ENCODE data around the gene C16orf95. TPM values are rescaled to one million over a fixed set of nuclear protein-coding genes. Genes with fewer than 3 reads are reported as not detected.

C16orf95 gene
- total and polyA plus RNA-seq, 5 experiments from 2014 or later, result 1.5 to 4.9 (median 2.6) TPM

DNA sequence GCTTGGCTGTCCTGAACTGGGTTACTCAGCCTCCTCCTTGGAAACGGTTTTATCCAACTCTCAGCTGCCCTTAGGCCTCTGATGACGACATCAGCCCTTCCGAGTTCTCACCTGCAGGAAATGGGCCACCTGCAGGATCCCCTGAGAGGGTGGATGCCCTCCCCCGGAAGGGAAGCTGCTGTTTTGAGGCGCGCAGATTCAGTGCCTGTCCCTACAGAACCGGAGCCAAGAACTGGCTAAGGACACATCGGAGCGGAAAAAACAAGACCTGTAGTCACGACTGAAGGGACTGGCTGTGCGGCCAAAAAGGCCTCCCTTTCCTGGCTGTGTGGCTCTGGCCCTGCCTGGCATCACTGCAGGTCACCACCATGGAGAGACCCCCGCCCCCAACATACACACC is 11.7 kb upstream of the C16orf95 start:
- no peak for ATAC-seq

DNA sequence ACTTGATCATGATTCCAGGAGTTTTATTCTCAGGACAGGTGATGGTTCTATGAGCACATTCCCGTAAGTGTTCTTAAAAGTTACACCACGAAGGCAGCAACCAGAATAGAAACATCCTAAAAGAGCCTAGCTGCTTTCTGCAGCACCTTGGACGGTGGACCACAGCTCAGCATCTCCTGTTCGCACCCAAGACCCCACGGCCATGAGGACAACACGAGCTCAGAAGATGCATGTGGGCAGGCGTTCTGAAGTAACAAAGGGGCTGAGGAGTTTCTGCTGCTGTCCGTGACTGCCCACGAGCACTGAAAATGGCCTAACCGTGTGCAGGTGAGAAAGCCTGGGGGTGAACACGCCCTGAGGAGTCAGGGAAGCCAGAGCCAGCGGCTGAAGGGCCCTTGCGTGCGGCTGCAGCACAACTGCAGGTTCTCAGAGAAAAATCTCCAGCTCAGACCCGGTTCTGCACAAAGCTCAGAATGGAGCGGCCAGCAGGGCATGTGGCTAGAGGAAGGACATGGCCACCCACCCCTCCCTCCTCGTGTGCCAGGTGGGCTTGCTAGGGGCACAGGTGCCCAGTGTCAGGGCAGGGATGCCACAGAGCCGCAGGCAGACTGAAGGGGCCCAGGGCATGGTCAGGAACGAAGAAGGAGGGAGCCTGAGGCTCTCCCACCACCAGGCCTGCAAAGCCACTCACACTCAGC is 10.8 kb upstream of the C16orf95 start:
- no peaks in the 10 kb centered on the region for H3K27me3 Mint-ChIP-seq
- POLR2A ChIA-PET, result no interaction called here
- H3K4me1 Mint-ChIP-seq, result peaks cover 6 to 12% (median 9%) of the 10 kb centered on the region in 4 donors
- no peaks in the 10 kb centered on the region for H3K9me3 Mint-ChIP-seq
- no peak overlapping the region for H3K4me3 Mint-ChIP-seq
- DNase-seq (peak in 1 of 10 donors; percentile 30), ATAC-seq (no peak)
- H3K27ac Mint-ChIP-seq, result peak overlapping the region in 4 of 10 donors; percentile 28 to 53 (median 44)
- peaks cover 0 to 33% (median 0%) of the 10 kb centered on the region in 3 donors for H3K36me3 Mint-ChIP-seq

More for the DNA sequence above, 11.7 kb upstream of the C16orf95 start:
- POLR2A ChIA-PET, result no interaction called here
- H3K4me3 Mint-ChIP-seq, result no peak overlapping the region
- peak overlapping the region in 2 of 10 donors; percentile 65 to 75 for H3K27ac Mint-ChIP-seq
- peaks cover 0 to 36% (median 0%) of the 10 kb centered on the region in 3 donors for H3K36me3 Mint-ChIP-seq
- peaks cover 6 to 14% (median 9%) of the 10 kb centered on the region in 4 donors for H3K4me1 Mint-ChIP-seq
- H3K27me3 Mint-ChIP-seq, result no peaks in the 10 kb centered on the region
- H3K9me3 Mint-ChIP-seq, result no peaks in the 10 kb centered on the region
- peak in 1 of 10 donors; percentile 13 for DNase-seq

DNA sequence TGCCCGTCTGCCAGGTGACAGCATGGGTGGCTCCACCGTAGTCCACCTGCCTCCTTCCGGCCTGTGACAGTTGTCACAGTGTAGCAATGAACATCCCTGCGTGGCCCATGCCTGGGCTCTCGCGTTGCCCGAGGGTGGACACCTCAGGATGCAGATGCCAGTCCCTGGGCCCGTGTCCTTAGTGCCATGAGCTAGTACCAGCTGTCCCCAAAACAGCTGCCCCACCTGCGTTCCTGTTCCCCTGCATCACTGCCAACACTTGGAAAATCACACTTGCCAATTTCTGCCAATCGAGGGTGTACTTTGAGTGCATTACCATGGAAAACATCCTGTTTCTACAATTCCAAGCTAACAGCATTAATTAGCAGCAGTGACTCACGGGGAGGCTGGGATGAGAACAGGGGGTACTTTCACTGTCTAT is 9.0 kb upstream of the C16orf95 start:
- Mint-ChIP-seq H3K27me3 (no peaks in the 10 kb centered on the region), H3K4me1 (peaks cover 6 to 10% (median 9%) of the 10 kb centered on the region in 4 donors), H3K36me3 (peaks cover 0 to 19% (median 0%) of the 10 kb centered on the region in 3 donors), H3K4me3 (no peak overlapping the region), H3K27ac (peak overlapping the region in 2 of 10 donors; percentile 21 to 71), H3K9me3 (no peaks in the 10 kb centered on the region)
- DNase-seq, result peak in 1 of 10 donors; percentile 45
- POLR2A ChIA-PET, result no interaction called here
- no peak for ATAC-seq

DNA sequence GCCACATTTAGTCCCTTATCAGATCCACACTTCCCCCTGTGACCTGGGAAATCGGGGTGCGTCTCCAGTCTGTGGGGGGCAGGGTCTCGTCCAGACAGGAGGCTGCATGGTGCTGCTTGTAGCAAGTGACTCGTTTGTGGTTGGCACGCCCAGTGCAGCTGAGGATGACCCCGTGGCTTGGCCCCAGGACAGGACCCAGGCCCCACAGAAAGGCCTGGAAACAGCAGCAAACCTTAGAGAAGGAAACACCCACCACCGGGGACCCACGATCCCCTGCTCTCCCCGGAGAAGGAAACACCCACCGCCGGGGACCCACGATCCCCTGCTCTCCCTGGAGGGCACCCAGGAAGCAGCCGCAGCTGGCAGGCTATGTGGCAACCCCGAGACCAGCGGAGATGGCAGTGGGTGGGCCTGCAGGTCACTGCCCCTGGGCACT is 8.2 kb upstream of the C16orf95 start:
- no peak overlapping the region for H3K4me3 Mint-ChIP-seq
- DNase-seq (peak in 1 of 10 donors; percentile 19), ATAC-seq (no peak)
- H3K4me1 Mint-ChIP-seq, result peaks cover 6 to 10% (median 9%) of the 10 kb centered on the region in 4 donors
- H3K27me3 Mint-ChIP-seq, result no peaks in the 10 kb centered on the region
- peaks cover 0 to 12% (median 0%) of the 10 kb centered on the region in 3 donors for H3K36me3 Mint-ChIP-seq
- no peaks in the 10 kb centered on the region for H3K9me3 Mint-ChIP-seq
- POLR2A ChIA-PET, result interaction anchor here (2.0 kb wide), 1 partner anchor 58 kb away, joined by 9 read pairs; the partner anchor contains the start of gene FBXO31
- peak overlapping the region in 4 of 10 donors; percentile 13 to 57 (median 36) for H3K27ac Mint-ChIP-seq

DNA sequence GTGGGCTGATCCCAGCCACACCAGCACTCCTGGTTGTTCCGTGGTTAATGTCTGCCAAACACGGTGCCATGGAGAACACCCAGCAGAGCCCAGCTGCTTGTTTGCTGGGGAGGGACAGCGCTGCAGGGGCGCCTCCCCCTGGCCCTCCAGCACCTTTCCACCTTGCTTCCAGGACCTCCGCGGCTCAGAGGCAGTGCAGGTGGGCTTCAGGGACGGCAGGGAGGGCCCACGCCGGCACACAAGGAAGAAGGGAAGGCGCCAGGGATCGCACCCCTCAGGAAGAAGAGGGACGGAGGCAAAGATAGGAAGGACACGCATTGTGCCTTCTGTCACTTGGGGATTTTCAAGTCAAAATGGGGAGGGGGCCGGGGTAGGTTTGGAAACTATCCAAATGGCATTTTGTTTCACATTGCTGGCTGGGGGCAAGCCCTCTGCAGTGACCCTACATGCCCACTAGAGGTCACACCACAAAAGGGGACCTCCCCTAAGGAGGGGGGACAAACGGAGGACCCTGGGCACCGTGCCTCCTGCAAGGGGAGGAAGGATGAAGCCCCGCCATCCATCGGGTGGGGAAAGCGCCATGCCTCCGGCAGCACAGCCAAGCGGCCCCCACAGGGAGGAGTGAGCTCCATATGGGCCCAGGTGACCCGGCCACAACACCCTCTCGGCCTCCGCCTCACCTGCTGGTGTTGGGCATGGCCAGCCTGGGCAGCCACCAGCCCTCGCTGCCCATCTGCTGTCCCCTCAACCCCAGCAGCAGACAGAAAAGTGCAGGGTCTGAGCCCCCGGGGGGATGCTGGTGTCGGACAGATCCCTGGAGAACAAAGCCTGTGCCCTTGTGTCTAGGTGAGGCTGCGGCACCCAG is 7.5 kb upstream of the C16orf95 start:
- Mint-ChIP-seq H3K27me3 (no peaks in the 10 kb centered on the region), H3K9me3 (no peaks in the 10 kb centered on the region), H3K36me3 (peaks cover 0 to 6% (median 0%) of the 10 kb centered on the region in 3 donors), H3K4me1 (peaks cover 6 to 10% (median 9%) of the 10 kb centered on the region in 4 donors), H3K4me3 (no peak overlapping the region), H3K27ac (peak overlapping the region in 1 of 10 donors; percentile 29)
- ATAC-seq (peak; percentile 83 to 87), DNase-seq (peak in 9 of 10 donors; percentile 14 to 78 (median 44))
- POLR2A ChIA-PET, result interaction anchor here (1.6 to 2.0 kb wide), 2 partner anchors 11 to 59 kb away, joined by 3 to 9 read pairs; partner anchors contain the start of gene FBXO31

DNA sequence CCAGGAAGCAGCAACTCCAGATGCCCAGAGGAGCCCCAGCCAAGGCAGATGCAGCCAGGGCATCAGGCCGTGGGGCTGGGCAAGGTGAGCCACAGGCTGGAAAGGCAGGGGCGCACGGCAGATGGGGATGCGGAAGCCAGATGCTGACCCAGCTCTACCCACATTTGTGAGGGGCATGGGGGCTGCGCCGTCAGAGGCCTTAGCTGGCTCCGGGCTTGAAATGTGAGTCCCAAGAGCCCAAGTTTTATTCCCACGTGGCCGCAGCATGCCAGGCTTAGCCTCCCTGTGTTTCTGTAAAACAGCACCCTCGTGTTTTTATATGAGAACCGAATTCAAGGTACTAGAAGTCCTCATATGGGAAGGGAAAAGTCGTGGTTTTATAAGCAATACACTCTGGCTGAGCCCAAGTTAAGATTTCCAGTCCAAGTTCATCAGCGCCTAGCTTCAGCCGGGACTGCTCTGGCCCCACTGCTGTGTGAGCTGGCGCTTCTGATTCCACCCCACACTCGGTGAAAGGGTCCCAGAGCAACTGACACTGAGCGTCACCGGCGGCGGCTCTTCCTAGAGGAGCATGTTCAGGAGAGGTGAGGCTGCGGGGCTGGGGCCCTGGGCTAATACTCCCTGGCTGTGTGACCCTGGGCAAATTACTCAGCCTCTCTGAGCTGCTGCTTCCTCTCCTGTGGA is 6.7 kb upstream of the C16orf95 start:
- Mint-ChIP-seq H3K27ac (peak overlapping the region in 1 of 10 donors; percentile 29), H3K4me1 (peaks cover 3 to 11% (median 9%) of the 10 kb centered on the region in 4 donors), H3K9me3 (no peaks in the 10 kb centered on the region), H3K27me3 (no peaks in the 10 kb centered on the region), H3K4me3 (no peak overlapping the region), H3K36me3 (peaks cover 0 to under 1% (median 0%) of the 10 kb centered on the region in 3 donors)
- POLR2A ChIA-PET, result interaction anchor here (1.6 to 2.0 kb wide), 2 partner anchors 12 to 60 kb away, joined by 3 to 9 read pairs; partner anchors contain the start of gene FBXO31
- no peak for ATAC-seq
- DNase-seq, result no peak

DNA sequence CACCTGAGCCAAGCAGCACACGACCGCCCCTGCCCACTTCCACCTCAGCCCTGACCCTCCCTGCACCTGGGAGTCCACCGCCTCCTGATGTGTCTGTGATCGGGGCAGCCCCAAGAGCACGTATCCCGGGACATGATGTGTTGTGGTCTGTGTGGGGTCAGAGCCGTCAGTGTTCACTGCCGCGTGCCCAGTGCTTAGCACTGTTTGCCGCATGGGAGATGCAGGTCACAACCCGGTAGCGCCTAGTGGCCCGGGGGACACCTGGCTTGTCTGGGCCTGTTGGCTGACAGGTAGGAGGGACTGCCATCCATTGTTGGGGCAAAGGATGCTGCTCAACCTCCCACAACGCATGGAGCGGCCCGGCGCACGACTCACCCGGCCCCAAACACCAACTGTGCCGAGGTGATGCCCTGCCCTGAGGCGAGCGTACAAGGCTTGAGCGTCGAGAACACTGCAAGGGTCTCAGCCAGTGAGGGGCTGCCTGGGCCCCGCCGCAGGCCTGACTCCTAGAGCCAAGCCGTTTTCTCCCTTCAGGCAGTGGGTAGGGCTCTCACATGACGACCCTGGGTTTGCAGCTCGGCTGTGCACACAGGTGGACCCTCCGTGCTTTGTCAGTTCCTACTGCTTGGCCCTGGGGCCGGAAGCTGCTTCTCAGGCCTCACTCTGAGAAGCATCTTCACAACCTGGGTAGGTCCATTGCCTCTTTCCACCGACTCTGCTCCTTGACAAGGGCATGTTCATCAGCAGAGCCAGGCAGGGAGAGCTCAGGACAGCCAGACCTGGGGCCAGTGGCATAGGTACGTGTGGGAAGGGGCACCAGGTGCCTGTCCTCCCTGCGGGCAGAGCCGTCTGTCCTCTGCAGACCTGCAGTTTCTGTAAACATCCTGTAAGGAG is 5.9 kb upstream of the C16orf95 start:
- POLR2A ChIA-PET, result interaction anchor here (1.6 kb wide), 1 partner anchor 13 kb away, joined by 3 read pairs; no protein-coding TSS in a partner anchor

DNA sequence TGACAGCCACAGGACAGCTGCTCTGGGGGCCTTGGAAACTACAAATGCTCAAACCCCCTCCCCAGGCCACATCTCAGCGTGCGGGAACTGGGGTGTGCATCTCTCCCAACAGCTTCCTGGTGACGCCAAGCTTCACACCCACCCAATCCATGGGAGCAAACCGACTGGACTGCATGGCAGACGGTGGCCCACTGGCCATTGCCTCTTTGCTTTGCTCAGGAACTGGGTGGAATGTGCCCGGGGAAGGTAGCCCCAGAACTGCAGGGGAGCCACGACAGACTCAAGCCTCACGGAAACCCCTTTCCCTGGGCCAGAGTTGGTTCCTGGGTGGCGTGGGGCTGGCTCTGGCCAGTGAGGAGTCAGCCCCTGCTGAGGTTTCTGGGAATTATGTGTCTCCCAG is 5.2 kb upstream of the C16orf95 start:
- H3K9me3 Mint-ChIP-seq, result no peaks in the 10 kb centered on the region
- H3K36me3 Mint-ChIP-seq, result no peaks in the 10 kb centered on the region
- no peaks in the 10 kb centered on the region for H3K27me3 Mint-ChIP-seq
- no peak overlapping the region for H3K27ac Mint-ChIP-seq
- no peak overlapping the region for H3K4me3 Mint-ChIP-seq
- POLR2A ChIA-PET, result no interaction called here
- H3K4me1 Mint-ChIP-seq, result peaks cover 7 to 26% (median 23%) of the 10 kb centered on the region in 4 donors
- ATAC-seq (no peak), DNase-seq (no peak)

More for the DNA sequence above, 5.9 kb upstream of the C16orf95 start:
- H3K4me1 Mint-ChIP-seq, result peaks cover 7 to 18% (median 17%) of the 10 kb centered on the region in 4 donors
- H3K27ac Mint-ChIP-seq, result no peak overlapping the region
- no peak for ATAC-seq
- H3K36me3 Mint-ChIP-seq, result no peaks in the 10 kb centered on the region
- H3K4me3 Mint-ChIP-seq, result no peak overlapping the region
- DNase-seq, result no peak
- H3K27me3 Mint-ChIP-seq, result no peaks in the 10 kb centered on the region
- H3K9me3 Mint-ChIP-seq, result no peaks in the 10 kb centered on the region

DNA sequence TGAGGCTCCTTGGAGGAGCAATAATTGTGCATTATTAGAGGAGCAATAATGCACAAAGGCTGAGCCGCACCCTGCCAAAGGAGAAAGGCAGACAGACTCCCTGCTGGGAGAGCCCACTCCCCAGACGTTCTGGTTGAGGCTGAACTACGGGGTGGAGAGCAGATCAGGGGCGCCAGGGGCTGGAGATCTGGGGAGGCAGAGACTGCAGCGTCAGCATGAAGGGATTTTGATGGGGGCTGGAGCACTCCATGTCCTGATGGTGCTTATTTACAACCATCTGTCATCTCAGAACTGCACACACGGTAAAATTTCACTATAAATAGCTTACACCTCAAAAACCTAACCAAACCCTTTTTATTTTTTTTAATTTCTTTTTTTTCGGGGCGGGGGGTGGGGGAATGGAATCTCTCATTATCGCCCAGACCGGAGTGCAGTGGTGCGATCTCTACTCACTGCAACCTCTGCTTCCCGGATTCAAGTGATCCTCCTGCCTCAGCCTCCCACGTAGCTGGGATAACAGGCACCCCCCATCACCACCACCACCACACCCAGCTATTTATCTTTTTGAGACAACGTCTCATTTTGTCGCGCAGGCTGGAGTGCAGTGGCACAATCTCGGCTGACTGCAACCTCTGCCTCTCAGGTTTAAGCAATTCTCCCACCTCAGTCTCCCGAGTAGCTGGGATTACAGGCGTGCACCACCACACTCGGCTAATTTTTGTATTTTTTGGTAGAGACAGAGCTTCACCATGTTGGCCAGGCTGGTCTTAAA is 4.3 kb upstream of the C16orf95 start:
- POLR2A ChIA-PET, result interaction anchor here (0.5 kb wide), 1 partner anchor 76 kb away, joined by 3 read pairs; no protein-coding TSS in a partner anchor
- peak overlapping the region in 4 of 10 donors; percentile 33 to 69 (median 42) for H3K27ac Mint-ChIP-seq
- peaks cover 0 to 3% (median 0%) of the 10 kb centered on the region in 5 donors for H3K27me3 Mint-ChIP-seq

DNA sequence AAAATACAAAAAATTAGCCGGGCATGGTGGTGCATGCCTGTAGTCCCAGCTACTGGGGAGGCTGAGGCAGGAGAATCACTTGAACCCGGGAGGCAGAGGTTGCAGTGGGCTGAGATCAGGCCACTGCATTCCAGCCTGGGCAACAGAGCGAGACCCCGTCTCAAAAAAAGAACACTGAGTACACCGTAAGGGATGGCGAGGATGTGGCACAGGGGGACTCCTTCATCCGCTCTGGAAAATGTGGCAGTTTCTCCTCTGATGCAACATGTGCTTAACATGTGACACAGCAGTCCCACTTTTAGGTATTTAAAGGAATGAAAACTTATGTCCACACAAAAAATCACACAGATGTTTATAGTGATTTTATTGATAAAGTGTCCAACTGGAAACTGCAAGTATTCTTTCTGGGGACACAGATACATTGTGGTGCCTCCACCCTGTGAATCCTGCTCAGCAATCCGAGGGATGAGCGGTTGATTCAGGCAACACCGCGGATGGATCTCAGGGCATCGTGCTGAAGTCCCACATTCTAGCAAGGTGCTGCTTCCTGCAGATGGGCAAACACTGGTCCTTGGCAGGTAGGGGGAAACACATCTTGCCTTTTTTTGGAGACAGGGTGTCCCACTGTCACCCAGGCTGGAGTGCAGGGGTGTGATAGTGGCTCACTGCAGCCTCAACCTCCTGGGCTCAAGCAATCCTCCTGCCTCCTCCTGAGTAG is 3.5 kb upstream of the C16orf95 start:
- Mint-ChIP-seq H3K4me3 (peak overlapping the region in 1 of 10 donors; percentile 24), H3K4me1 (peaks cover 5 to 30% (median 24%) of the 10 kb centered on the region in 4 donors), H3K36me3 (no peaks in the 10 kb centered on the region), H3K9me3 (no peaks in the 10 kb centered on the region), H3K27me3 (peaks cover 0 to 3% (median 0%) of the 10 kb centered on the region in 5 donors), H3K27ac (peak overlapping the region in 3 of 10 donors; percentile 24 to 69 (median 34))
- POLR2A ChIA-PET, result no interaction called here
- ATAC-seq (no peak), DNase-seq (no peak)

More for the DNA sequence above, 4.3 kb upstream of the C16orf95 start:
- DNase-seq, result no peak
- Mint-ChIP-seq H3K36me3 (no peaks in the 10 kb centered on the region), H3K4me1 (peaks cover 8 to 30% (median 27%) of the 10 kb centered on the region in 4 donors), H3K4me3 (no peak overlapping the region), H3K9me3 (no peaks in the 10 kb centered on the region)
- ATAC-seq, result no peak
